ENCODE data around the gene ANKS6. TPM values are rescaled to one million over a fixed set of nuclear protein-coding genes. Genes with fewer than 3 reads are reported as not detected.

ANKS6 gene
- total RNA-seq, 1 experiment from 2014 or later, result 39.2 TPM

DNA sequence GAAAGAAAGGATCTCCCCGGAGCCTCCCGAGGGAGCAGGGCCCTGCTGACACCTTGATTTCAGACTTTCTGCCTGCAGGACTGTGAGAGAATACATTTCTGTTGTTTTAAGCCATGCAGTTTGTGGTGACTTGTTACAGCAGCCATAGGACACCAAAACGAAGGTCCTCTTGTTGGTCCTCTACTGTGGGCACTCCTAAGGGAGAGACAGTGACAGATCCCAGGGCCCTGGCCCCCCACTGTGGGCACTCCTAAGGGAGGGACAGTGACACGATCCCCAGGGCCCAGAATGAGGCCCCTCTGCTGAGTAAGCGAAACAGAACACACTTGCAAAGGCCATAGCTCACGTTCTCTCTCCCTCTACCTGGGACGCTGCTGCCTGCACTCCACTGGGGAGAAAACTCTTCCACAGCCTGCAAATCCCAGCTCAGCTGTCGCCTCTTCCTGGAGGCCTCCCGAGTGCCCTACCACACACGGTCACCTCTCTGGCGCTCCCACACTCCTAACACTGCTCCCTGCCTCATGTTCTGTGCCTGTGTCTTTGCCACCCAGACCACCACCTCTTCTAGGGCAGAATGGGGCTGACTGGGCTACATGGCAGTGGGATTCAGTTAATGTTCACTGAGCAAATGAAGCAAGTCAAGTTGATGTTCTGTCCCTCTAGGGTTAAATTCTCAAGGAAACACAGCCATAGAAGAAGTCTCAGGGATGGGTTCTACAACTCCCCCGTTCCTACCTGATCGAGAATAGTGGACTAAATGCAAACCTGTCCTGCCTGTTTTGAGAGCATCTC is 23.8 kb downstream of the ANKS6 start:
- Histone ChIP-seq H3K9ac (ENCODE audit: low read length) (no peak overlapping the region), H3K9me2 (ENCODE audit: insufficient read depth) (no peaks in the 10 kb centered on the region), H2AFZ (ENCODE audit: low read depth, low read length, poor library complexity, severe bottlenecking) (no peak overlapping the region), H3K27me3 (ENCODE audit: insufficient read depth, low read length) (no peaks in the 10 kb centered on the region), H3K9me3 (ENCODE audit: control insufficient read depth in 1 of 2, insufficient read depth in 1 of 2, low read depth in 1 of 2, low read length in 2 of 2) (no peaks in the 10 kb centered on the region), H3K4me2 (ENCODE audit: low read length) (no peak overlapping the region), H3K4me1 (ENCODE audit: control insufficient read depth in 1 of 2, insufficient read depth in 2 of 2, low read length in 2 of 2) (peaks cover 0 to 11% of the 10 kb centered on the region in 2 experiments; a peak in 2 of 4 replicates), H3K36me3 (ENCODE audit: control insufficient read depth in 1 of 2, insufficient read depth in 2 of 2, low read length in 2 of 2) (peaks cover 22 to 24% of the 10 kb centered on the region in 2 experiments; a peak in 3 of 4 replicates), H3K27ac (ENCODE audit: low read depth, low read length) (no peak overlapping the region), H3K4me3 (replicated peaks in 1 of 2; ENCODE audit: low read depth in 1 of 2, low read length in 2 of 2) (no peak overlapping the region), H3K79me2 (ENCODE audit: insufficient read depth, low read length) (no peaks in the 10 kb centered on the region), H4K20me1 (ENCODE audit: insufficient read depth) (no peaks in the 10 kb centered on the region)
- intact Hi-C loops (cut with micrococcal nuclease), result loop anchor here (10.0 kb wide), 1 partner anchor 698 kb away; no protein-coding TSS in a partner anchor
- POLR2A ChIA-PET, result no interaction called here
- no peak for TF ChIP-seq POLR2AphosphoS5 (IDR thresholded peaks at IDR 0.05; ENCODE audit: low read depth, low read length)
- TF ChIP-seq, protein P1, sequence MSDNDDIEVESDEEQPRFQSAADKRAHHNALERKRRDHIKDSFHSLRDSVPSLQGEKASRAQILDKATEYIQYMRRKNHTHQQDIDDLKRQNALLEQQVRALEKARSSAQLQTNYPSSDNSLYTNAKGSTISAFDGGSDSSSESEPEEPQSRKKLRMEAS (IDR thresholded peaks at IDR 0.05), result no peak
- no peak for TF ChIP-seq EZH2phosphoT487 (IDR thresholded peaks at IDR 0.05; ENCODE audit: borderline replicate concordance)
- TF ChIP-seq SP1 (IDR thresholded peaks at IDR 0.05; ENCODE audit: low read depth), result no peak
- no peak for TF ChIP-seq FOSL1 (IDR thresholded peaks at IDR 0.05; ENCODE audit: low read depth)
- no peak for TF ChIP-seq EZH2 (IDR thresholded peaks at IDR 0.05)
- TF ChIP-seq EGR1 (IDR thresholded peaks at IDR 0.05; ENCODE audit: low read depth), result no peak
- TF ChIP-seq POLR2A (IDR thresholded peaks at IDR 0.05; ENCODE audit: borderline replicate concordance, extremely low read depth, insufficient read depth, insufficient read length), result no peak
- TF ChIP-seq, protein P2, sequence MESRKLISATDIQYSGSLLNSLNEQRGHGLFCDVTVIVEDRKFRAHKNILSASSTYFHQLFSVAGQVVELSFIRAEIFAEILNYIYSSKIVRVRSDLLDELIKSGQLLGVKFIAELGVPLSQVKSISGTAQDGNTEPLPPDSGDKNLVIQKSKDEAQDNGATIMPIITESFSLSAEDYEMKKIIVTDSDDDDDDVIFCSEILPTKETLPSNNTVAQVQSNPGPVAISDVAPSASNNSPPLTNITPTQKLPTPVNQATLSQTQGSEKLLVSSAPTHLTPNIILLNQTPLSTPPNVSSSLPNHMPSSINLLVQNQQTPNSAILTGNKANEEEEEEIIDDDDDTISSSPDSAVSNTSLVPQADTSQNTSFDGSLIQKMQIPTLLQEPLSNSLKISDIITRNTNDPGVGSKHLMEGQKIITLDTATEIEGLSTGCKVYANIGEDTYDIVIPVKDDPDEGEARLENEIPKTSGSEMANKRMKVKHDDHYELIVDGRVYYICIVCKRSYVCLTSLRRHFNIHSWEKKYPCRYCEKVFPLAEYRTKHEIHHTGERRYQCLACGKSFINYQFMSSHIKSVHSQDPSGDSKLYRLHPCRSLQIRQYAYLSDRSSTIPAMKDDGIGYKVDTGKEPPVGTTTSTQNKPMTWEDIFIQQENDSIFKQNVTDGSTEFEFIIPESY (IDR thresholded peaks at IDR 0.05; ENCODE audit: extremely low read depth, insufficient replicate concordance, low read length), result no peak
- no TSS peak for BruUV-seq (replicated peaks)
- ATAC-seq, result no peak
- CTCF ChIA-PET, result interaction anchor here (1.8 kb wide), 1 partner anchor 10 kb away, joined by 3 read pairs; no protein-coding TSS in a partner anchor
- DNase-seq (ENCODE audit: low read depth, low spot score), result no peak
- RAD21 ChIA-PET (ENCODE audit: low non-redundant PET in 1 of 2, low total read pairs in 2 of 2, uncharacterized antibody in 2 of 2, unreplicated experiment in 2 of 2), result no interaction called here

All from HCT116 (cell line).